GM18909 (cell line): Measurements from ENCODE around the gene RRP8.

Experiments
- ATAC-seq: cut with Tn5 transposase; IDR thresholded peaks from one replicate; pipeline ENCODE4 v1.9.1; 2021; ENCODE audit warnings: mild to moderate bottlenecking; ENCODE audit not compliant: unreplicated experiment, poor library complexity

RRP8 gene

GRCh38 chr11:6603287-6604080 lies at the start of gene RRP8, which contains the start of gene ILK:
RRP8 (minus strand) TSS chr11:6603616; CDS start chr11:6603502, 114 bp downstream.
ILK (plus strand) TSS chr11:6603774; CDS start chr11:6604272, 498 bp downstream.
- ATAC-seq = peak; percentile 77

GRCh38 chr11:6653097-6653496 lies 49.7 kb upstream of the RRP8 start:
- no peak for ATAC-seq

- no peak for ATAC-seq
Observed at GRCh38 chr11:6652182-6652581, 48.8 kb upstream of the RRP8 start.

- ATAC-seq = no peak
Observed at GRCh38 chr11:6650980-6651379, 47.6 kb upstream of the RRP8 start.

- ATAC-seq = no peak
Observed at GRCh38 chr11:6650104-6650503, 46.7 kb upstream of the RRP8 start.

- no peak for ATAC-seq
Observed at GRCh38 chr11:6648501-6648900, 45.1 kb upstream of the RRP8 start.

GRCh38 chr11:6647836-6648235 lies 44.4 kb upstream of the RRP8 start:
- no peak for ATAC-seq

- peak; percentile 90 for ATAC-seq
Observed at GRCh38 chr11:6646918-6647679, 43.7 kb upstream of the RRP8 start.

- ATAC-seq = no peak
Observed at GRCh38 chr11:6646576-6646917, 43.1 kb upstream of the RRP8 start.

GRCh38 chr11:6646071-6646470 lies 42.7 kb upstream of the RRP8 start:
- peak; percentile 40 for ATAC-seq

- ATAC-seq = no peak
Observed at GRCh38 chr11:6642957-6643356, 39.5 kb upstream of the RRP8 start.

- ATAC-seq = no peak
Observed at GRCh38 chr11:6640985-6641701, 37.7 kb upstream of the RRP8 start.

- ATAC-seq = no peak
Observed at GRCh38 chr11:6640036-6640984, 36.9 kb upstream of the RRP8 start.

GRCh38 chr11:6638429-6638828 lies 35.0 kb upstream of the RRP8 start:
- ATAC-seq = no peak

- no peak for ATAC-seq
Observed at GRCh38 chr11:6637871-6638270, 34.5 kb upstream of the RRP8 start.

- no peak for ATAC-seq
Observed at GRCh38 chr11:6636480-6636879, 33.1 kb upstream of the RRP8 start.

GRCh38 chr11:6635082-6635932 lies 31.9 kb upstream of the RRP8 start:
- ATAC-seq = no peak

GRCh38 chr11:6634534-6634933 lies 31.1 kb upstream of the RRP8 start:
- no peak for ATAC-seq
